ENCODE data around the gene ASH1L. TPM values are rescaled to one million over a fixed set of nuclear protein-coding genes. Genes with fewer than 3 reads are reported as not detected.

Gene ASH1L
- total RNA-seq, 1 experiment from 2014 or later = 30.5 TPM

GRCh38 chr1:155327981-155328380 lies 234.6 kb downstream of the ASH1L start:
- Histone ChIP-seq H3K9me2 (ENCODE audit: insufficient read depth) (no peaks in the 10 kb centered on the region), H3K9ac (ENCODE audit: low read length) (no peak overlapping the region), H3K9me3 (ENCODE audit: control insufficient read depth in 1 of 2, insufficient read depth in 1 of 2, low read depth in 1 of 2, low read length in 2 of 2) (no peaks in the 10 kb centered on the region), H3K79me2 (ENCODE audit: insufficient read depth, low read length) (peaks cover 39% of the 10 kb centered on the region; the same call in 1 of the 2 replicates), H3K36me3 (ENCODE audit: control insufficient read depth in 1 of 2, insufficient read depth in 2 of 2, low read length in 2 of 2) (peaks cover 24 to 25% of the 10 kb centered on the region in 2 experiments; a peak in 3 of 4 replicates), H3K4me2 (ENCODE audit: low read length) (no peak overlapping the region), H2AFZ (ENCODE audit: low read depth, low read length, poor library complexity, severe bottlenecking) (no peak overlapping the region), H3K4me3 (replicated peaks in 1 of 2; ENCODE audit: low read depth in 1 of 2, low read length in 2 of 2) (no peak overlapping the region), H3K4me1 (ENCODE audit: control insufficient read depth in 1 of 2, insufficient read depth in 2 of 2, low read length in 2 of 2) (peaks cover 6 to 14% of the 10 kb centered on the region in 2 experiments), H3K27ac (ENCODE audit: low read depth, low read length) (no peak overlapping the region), H4K20me1 (ENCODE audit: insufficient read depth) (no peaks in the 10 kb centered on the region), H3K27me3 (ENCODE audit: insufficient read depth, low read length) (no peaks in the 10 kb centered on the region)
- no peak for ATAC-seq
- intact Hi-C loops (cut with micrococcal nuclease) = loop anchor here (10.0 kb wide), 1 partner anchor 153 kb away; the partner anchor contains the start of genes KRTCAP2 and TRIM46
- TF ChIP-seq ZBTB33 (IDR thresholded peaks at IDR 0.05; ENCODE audit: extremely low read depth, insufficient replicate concordance, low read length) = no peak
- TF ChIP-seq ZFX (IDR thresholded peaks at IDR 0.05) = no peak
- no peak for TF ChIP-seq ELF1 (IDR thresholded peaks at IDR 0.05; ENCODE audit: borderline replicate concordance, low read depth)
- TF ChIP-seq REST (IDR thresholded peaks at IDR 0.05; ENCODE audit: low read depth) = no peak
- no peak for TF ChIP-seq SRF (IDR thresholded peaks at IDR 0.05; ENCODE audit: low read depth)
- no peak for TF ChIP-seq ZNF274 (IDR thresholded peaks at IDR 0.05; ENCODE audit: low read depth, low read length)
- TF ChIP-seq TCF7L2 (IDR thresholded peaks at IDR 0.05; ENCODE audit: borderline replicate concordance, extremely low read depth, insufficient read depth, insufficient read length) = no peak
- TF ChIP-seq CEBPB (IDR thresholded peaks at IDR 0.05; ENCODE audit: low read depth) = no peak
- TF ChIP-seq EZH2phosphoT487 (IDR thresholded peaks at IDR 0.05; ENCODE audit: borderline replicate concordance) = no peak
- TF ChIP-seq ATF3 (IDR thresholded peaks at IDR 0.05) = no peak
- no peak for TF ChIP-seq EZH2 (IDR thresholded peaks at IDR 0.05)
- TF ChIP-seq POLR2AphosphoS5 (IDR thresholded peaks at IDR 0.05; ENCODE audit: low read depth, low read length) = no peak
- no peak for TF ChIP-seq MAX (IDR thresholded peaks at IDR 0.05)
- TF ChIP-seq FOSL1 (IDR thresholded peaks at IDR 0.05; ENCODE audit: low read depth) = no peak
- TF ChIP-seq CBX3 (IDR thresholded peaks at IDR 0.05; ENCODE audit: low read depth) = no peak
- TF ChIP-seq SP1 (IDR thresholded peaks at IDR 0.05; ENCODE audit: low read depth) = no peak
- TF ChIP-seq EGR1 (IDR thresholded peaks at IDR 0.05; ENCODE audit: low read depth) = no peak
- TF ChIP-seq SIN3A (IDR thresholded peaks at IDR 0.05; ENCODE audit: low read depth) = no peak
- TF ChIP-seq POLR2A (IDR thresholded peaks at IDR 0.05; ENCODE audit: borderline replicate concordance, extremely low read depth, insufficient read depth, insufficient read length) = no peak
- no peak for TF ChIP-seq YY1 (IDR thresholded peaks at IDR 0.05; ENCODE audit: extremely low read depth, insufficient replicate concordance, low read depth, low read length)
- ChIA-PET RAD21 (ENCODE audit: low non-redundant PET in 1 of 2, low total read pairs in 2 of 2, uncharacterized antibody in 2 of 2, unreplicated experiment in 2 of 2) (no interaction called here), CTCF (interaction anchor here (1.4 kb wide), 1 partner anchor 78 kb away, joined by 4 read pairs; no protein-coding TSS in a partner anchor), POLR2A (no interaction called here)
- no TSS peak for BruUV-seq (replicated peaks)
- DNase-seq (ENCODE audit: low read depth, low spot score) = no peak

All from HCT116 (cell line).